Fibroblast of peridontal ligament (primary cell): ENCODE measurements around the gene TEKT5.
"Not testable (repeated sequence)": the region's sequence is repeated elsewhere in the genome, so short reads cannot be mapped to it uniquely, and the experiment has no call there.

Experiments
- DNase-seq: peaks from one replicate; pipeline ENCODE4 v3.0.0-alpha.2; 2010; ENCODE audit errors: extremely low read depth

The TEKT5 gene

GRCh38 chr16:10660950-10661635 lies 33.6 kb downstream of the TEKT5 start:
- no peak for DNase-seq

DNA sequence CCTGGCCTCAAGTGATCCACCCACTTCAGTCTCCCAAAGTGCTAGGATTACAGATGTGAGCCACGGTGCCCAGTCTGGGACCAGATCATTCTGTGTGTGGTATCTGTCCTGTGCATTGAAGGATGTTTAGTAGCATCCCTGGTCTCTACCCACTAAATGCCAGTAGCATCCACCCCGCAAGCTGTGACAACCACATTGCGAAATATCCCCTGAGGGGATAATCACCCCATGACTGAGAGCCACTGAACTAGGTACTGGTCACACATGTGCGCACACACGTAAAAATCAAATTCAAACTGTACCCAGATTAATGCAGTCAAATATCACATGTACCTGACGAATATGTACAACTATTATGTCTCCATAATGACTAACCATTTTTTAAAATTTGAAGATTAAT lies 35.8 kb downstream of the TEKT5 start:
- DNase-seq = no peak

GRCh38 chr16:10657925-10658324 lies 36.8 kb downstream of the TEKT5 start:
- DNase-seq = no peak

DNA sequence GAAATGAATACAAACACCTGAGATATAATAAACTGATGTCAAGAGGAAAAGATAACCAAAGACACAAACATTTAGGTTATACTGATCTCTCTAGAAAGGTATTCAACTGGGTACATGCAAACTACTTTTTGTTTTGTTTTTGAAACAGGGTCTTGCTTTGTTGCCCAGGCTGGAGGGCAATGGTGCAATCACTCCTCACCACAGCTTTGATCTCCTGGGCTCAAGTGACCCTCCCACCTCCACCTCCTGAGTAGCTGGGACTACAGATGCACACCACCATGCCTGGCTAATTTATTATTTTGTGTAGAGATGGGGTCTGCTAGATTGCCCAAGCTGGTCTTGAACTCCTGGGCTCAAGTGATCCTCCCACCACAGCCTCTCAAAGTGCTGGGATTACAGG lies 38.1 kb downstream of the TEKT5 start:
- no peak for DNase-seq

DNA sequence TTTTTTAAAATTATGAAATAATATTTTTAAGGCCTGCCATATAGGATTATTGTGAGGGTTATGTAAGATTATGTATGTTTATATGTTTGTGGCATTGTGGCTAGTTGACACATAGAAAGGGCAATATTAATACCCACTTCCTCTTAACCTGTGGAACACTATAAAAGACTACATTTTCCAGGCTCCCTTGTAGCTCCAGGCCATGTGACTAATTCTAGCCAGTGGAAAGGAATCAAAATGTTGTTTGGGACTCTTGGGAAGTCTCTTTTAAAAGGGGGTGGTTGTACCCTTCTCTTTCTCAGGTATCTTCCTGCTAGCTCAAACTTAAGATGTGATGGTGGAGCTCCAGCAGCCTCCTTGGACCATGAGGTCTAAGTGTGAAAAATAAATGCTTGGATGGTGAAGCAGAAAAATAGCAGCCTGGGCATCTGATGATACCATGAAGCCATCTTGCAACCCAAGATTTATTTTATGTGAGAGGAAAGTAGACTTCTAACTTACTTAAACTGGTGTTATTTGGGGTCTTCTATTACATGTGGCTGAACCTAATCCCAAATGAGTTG lies 39.2 kb downstream of the TEKT5 start:
- no peak for DNase-seq

GRCh38 chr16:10654592-10655414 lies 39.9 kb downstream of the TEKT5 start:
- no peak for DNase-seq

DNA sequence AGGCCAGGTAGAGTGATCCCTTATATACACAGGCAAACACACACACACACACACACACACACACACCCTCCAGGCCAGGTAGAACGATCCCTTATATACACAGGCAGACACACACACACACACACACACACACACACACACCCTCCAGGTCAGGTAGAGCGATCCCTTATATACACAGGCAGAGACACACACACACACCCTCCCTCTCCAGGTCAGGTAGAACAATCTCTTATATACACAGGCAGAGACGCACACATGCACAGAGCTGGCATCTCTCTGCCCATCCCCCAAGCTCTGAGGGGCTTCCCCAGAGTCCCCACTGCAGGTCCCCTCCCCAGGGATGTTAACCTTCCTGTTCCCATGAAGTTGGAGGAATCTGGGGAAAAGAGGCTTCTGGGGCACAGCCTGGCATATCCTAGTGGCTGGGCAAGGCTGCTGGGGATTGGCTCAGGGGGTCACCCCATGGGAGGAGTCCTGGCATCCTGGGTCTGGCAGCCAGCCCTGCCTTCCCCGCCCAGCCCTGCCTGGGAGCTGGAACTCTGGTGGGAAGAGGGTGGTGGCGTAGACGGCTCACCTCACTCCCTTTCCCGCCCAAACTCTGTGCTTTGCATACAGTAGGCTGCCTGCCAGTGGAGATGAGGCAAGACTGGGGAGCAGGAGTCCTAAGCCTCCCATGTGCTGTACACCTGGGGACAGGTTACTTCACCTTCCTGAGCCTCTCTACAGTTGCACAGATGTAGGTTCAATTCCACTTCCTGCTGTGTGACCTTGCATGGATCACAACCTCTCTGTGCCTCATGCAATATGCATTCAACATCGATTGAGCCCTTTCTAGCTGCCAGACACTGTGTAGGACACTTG lies 41.8 kb downstream of the TEKT5 start:
- no peak for DNase-seq

GRCh38 chr16:10649098-10649497 lies 45.6 kb downstream of the TEKT5 start:
- DNase-seq = not testable (repeated sequence)

DNA sequence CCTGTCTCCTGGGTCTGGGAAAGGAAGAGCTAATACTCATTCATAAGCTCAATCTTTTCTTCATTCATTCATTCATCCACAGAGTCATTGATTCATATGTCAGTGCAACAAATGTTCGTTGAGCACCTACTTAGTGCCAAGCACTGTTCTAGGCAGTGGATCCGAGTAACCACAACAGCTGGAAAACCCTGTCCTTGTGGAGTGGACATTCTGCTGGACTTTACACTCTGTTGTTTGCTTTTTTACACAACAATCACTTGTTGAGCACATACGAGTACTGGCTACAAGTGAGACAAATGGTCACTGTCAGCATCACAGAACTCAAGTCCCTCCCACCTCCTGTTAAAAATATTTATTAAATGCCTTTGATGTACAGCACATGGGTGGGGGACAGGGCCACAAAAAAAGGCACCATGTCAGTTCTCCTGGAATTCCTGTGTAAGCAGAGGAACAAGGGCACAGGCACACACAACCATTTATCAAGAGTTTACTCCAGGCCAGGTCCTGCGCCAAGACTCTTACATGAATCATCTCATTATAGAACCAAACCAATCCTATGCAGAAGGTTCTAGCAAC lies 46.9 kb downstream of the TEKT5 start:
- no peak for DNase-seq

- no peak for DNase-seq
Observed at GRCh38 chr16:10647264-10647720, 47.4 kb downstream of the TEKT5 start.

DNA sequence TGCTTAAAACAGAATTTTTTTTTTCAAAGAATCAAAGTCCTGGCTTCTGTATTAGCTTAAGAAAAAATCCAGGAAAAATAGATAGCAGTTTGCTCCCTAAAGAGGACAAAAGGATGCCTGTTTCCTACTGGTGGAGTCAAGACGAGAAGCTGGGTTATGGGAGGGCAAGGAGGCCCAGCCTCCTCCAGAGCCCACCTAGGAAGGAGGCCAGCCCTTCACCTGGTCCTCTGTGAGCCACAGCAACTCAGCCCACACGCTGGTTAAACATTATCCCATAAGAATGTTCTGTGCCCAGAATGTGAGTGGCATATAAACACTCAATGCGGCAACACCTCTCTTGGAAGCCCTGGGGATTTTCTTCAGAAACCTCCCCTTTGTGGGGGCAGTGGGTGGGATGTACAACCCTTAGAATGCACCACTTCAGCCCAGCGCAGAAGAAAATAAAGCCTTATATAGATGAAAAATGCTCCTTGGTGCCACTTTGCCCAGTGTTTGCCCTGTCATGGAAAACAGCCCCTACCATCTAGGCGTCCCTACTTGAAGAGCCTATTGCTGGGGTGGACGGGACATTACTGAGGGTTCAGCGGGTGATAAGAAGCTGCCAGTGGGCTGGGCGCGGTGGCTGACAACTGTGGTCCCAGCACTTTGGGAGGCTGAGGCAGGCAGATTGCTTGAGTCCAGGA lies 48.0 kb downstream of the TEKT5 start:
- no peak for DNase-seq

DNA sequence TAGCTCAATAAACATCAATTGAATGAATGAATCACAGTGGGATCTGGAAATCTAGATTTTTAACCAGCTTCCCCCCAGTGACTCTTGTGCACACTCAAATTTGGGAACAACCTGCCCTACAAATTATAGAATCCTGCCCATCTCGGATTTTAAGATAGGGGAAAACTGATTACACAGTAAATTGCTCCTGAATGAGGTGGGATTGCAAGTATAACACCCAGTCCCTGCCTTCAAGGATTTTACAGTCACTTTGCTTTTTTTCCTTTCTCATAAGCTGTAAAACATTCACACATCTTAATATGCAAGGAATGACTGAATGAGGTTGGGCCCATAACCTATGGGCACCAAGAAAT lies 48.5 kb downstream of the TEKT5 start:
- no peak for DNase-seq

DNA sequence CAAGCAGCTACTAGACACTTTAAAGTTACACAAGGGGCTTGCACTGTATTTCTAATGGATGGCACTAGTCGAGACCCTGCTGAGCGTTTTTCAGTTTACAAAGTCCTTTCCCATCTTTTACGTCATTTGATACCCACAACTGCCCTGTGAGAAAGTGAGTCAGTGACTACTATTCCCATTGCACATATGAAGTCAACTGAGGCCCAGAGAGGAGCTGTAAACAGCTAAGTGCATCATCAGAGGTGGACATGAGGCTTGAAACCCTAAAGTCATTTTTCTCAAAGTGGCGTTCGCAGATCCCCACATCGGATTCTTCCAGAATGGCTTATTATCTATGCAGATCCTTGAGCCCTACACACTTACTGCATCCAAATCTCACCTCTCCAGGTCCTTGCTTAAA lies 50.6 kb downstream of the TEKT5 start:
- no peak for DNase-seq

DNA sequence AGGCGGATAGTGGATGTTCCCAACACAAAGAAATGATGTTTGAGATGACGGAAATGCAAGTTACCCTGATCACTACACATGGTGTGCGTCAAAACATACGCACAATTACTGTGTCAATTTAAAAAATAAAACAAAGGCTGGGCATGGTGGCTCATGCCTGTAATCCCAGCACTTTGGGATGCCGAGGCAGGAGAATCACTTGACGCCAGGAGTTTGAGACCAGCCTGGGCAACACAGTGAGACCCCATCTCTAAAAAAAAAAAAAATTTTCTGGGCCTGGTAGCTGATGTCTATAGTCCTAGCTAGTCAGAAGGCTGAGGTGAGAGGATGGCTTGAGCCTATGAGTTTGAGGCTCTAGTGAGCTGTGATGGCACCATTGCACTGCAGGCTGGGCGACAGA lies 51.8 kb downstream of the TEKT5 start:
- DNase-seq = no peak

GRCh38 chr16:10641953-10642949 lies 52.5 kb downstream of the TEKT5 start:
- no peak for DNase-seq

DNA sequence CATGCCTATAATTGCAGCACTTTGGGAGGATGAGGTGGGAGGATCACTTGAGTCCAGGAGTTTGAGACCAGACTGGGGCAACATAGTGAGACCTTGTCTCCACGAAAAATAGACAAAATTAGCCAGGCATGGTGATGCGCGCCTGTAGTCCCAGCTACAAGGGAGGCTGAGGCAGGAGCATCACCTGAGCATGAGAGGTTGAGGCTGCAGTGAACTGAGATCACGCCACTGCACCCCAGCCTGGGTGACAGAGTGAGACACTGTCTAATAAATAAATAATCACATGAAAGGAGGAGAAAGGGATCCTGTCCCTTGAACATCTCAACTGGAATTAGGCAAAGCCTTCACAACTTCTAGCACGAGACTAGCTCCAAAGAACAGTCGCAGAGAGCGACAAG lies 53.2 kb downstream of the TEKT5 start:
- no peak for DNase-seq

DNA sequence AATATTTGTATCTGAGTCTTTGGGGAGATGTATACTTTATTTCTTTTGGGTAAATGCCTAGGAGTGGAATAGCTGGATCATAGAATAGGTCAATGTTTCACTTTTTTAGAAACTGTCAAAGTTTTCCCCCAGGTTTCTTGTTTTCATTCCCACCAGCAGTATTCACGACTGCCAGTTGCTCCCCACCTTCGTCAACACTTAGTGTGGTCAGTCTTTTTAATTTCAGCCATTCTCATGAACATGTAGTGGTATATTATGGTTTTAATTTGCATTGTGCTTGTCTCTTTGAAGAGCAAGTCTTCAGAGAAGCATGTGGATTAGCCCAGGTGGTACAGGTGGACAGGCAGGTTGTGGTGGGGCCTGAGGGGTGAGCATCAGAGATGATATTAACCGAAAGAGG lies 53.8 kb downstream of the TEKT5 start:
- no peak for DNase-seq

DNA sequence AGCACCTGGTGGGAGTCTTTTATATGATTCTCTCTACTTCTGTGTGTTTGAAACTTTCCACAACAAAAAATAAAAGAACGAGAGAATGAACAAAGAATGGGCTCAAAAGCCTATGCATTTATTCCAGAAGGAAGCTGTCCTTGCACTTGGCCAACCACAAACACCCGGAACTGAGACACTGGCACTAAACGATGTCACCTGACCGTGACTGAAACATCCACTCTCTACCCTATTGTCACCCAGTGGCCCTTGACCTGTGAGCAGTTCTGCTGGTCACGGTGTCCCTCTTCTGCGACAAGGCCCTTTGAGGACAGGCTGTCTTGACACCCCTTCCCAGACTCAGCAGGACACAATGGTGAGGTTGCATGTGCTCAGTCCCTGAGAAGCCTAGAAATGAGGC lies 56.6 kb downstream of the TEKT5 start:
- DNase-seq = no peak

GRCh38 chr16:10637337-10638037 lies 57.2 kb downstream of the TEKT5 start:
- no peak for DNase-seq
